ENCODE results near the gene GPBP1L1. TPM values are rescaled to one million over a fixed set of nuclear protein-coding genes. Genes with fewer than 3 reads are reported as not detected.
"Not testable (repeated sequence)": the region's sequence is repeated elsewhere in the genome, so short reads cannot be mapped to it uniquely, and the experiment has no call there.

The GPBP1L1 gene
- total and polyA plus RNA-seq, 4 experiments from 2014 or later, result 88.8 to 187 (median 161) TPM

DNA sequence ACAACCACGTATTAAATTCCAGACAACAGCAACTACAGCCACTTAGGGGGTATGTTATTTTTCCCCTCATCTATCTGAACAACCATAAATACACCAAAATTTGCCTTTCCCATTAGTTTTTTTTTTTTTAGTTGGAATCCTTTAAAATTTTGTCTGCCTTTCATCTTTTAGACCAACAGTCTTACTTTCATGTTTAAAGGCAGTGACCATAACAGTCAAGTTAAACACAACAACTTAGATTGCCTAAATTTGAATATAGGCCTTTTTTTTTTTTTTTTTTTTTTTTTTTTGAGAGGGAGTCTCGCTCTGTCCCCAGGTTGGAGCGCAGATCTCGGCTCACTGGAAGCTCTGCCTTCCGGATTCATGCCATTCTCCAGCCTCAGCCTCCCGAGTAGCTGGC, 3.4 kb downstream of the GPBP1L1 start:
- Histone ChIP-seq H3K4me3 (ENCODE audit: low read length in 2 of 2) (no peak overlapping the region), H3K4me1 (ENCODE audit: insufficient read depth, low read length) (peaks cover 79% of the 10 kb centered on the region), H3K27me3 (ENCODE audit: insufficient read depth, low read length) (no peaks in the 10 kb centered on the region), H3K9me3 (ENCODE audit: control insufficient read depth in 1 of 2, low read length in 2 of 2) (no peaks in the 10 kb centered on the region), H3K27ac (ENCODE audit: low read depth, low read length) (no peak overlapping the region), H3K36me3 (ENCODE audit: insufficient read depth, low read length) (no peaks in the 10 kb centered on the region)
- no peaks in the 10 kb centered on the region for H3K27me3 Mint-ChIP-seq
- peaks cover 0 to 27% of the 10 kb centered on the region in 2 donors for H3K36me3 Mint-ChIP-seq
- DNase-seq, result no peak
- intact Hi-C loops (cut with micrococcal nuclease), result loop anchor here (10.0 kb wide), 1 partner anchor 698 kb away; the partner anchor contains the start of gene EIF2B3
- no peak overlapping the region for H3K27ac Mint-ChIP-seq
- no peaks in the 10 kb centered on the region for H3K9me3 Mint-ChIP-seq
- H3K4me1 Mint-ChIP-seq, result peaks cover 42 to 89% (median 58%) of the 10 kb centered on the region in 4 donors
- ChIA-PET CTCF (ENCODE audit: partially characterized antibody) (interaction anchor here (0.5 to 0.6 kb wide), 2 partner anchors 165 to 190 kb away, joined by 3 to 4 read pairs; no protein-coding TSS in a partner anchor), POLR2A (ENCODE audit: partially characterized antibody) (interaction anchor here (0.6 kb wide), 1 partner anchor 11 kb away, joined by 4 read pairs; no protein-coding TSS in a partner anchor)
- peak overlapping the region in 5 of 8 donors; percentile 24 to 64 (median 27) for H3K4me3 Mint-ChIP-seq

DNA sequence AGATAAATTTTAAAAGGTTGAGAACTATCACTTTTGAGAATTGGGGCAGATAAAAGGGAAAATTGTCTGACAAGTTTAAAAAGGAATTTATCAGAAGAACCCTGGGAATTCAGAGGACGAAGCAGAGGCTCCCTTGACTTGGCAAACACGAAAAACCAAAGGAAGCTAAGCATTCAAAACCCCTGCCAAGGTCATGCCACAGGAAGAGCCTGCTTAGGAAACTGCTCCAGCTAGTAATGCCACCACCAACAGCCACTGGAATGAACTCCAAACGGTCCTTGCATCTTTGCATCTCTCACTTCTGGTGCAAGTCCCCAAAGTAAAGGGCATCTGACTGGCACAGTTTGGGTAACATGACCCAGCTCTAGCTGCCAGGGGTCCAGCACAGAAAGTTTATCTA, 7.2 kb downstream of the GPBP1L1 start:
- POLR2A ChIA-PET (ENCODE audit: partially characterized antibody), result no interaction called here
- Histone ChIP-seq H3K27ac (ENCODE audit: low read depth, low read length) (no peak overlapping the region), H3K36me3 (ENCODE audit: insufficient read depth, low read length) (peaks cover 5% of the 10 kb centered on the region), H3K9me3 (ENCODE audit: control insufficient read depth in 1 of 2, low read length in 2 of 2) (no peaks in the 10 kb centered on the region), H3K4me3 (ENCODE audit: low read length in 2 of 2) (no peak overlapping the region), H3K27me3 (ENCODE audit: insufficient read depth, low read length) (no peaks in the 10 kb centered on the region), H3K4me1 (ENCODE audit: insufficient read depth, low read length) (peaks cover 96% of the 10 kb centered on the region)
- Mint-ChIP-seq H3K4me3 (peak overlapping the region; percentile 9 to 66 (median 60)), H3K27ac (peak overlapping the region in 3 of 7 donors; percentile 3 to 50 (median 48)), H3K36me3 (peaks cover 4 to 11% of the 10 kb centered on the region in 2 donors), H3K4me1 (peaks cover 52 to 89% (median 69%) of the 10 kb centered on the region in 4 donors), H3K27me3 (no peaks in the 10 kb centered on the region), H3K9me3 (no peaks in the 10 kb centered on the region)
- CTCF ChIA-PET (ENCODE audit: partially characterized antibody), result no interaction called here
- intact Hi-C loops (cut with micrococcal nuclease), result no loop called here
- no peak for DNase-seq

DNA sequence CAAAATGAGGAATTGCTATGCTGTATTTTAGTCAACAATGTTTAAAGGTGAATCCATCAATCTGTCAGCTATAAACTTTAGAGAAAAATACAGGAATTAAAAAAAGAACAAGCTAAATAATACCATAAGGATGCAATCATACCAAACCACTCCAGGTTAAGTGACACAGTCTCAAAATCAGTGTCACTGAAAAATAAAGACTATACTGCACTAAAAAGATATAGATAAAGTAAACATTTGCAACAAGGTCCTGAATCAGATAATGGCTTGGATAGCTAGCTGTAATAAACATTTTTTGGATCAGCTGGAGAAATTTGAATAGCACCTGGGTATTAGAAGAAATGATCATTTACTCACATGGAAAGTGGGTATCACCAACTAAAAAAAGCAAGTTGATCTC, 7.8 kb downstream of the GPBP1L1 start:
- Mint-ChIP-seq H3K4me3 (peak overlapping the region in 1 of 8 donors; percentile 20), H3K27ac (peak overlapping the region in 3 of 7 donors; percentile 6 to 46 (median 43)), H3K36me3 (peaks cover 4 to 11% of the 10 kb centered on the region in 2 donors), H3K9me3 (no peaks in the 10 kb centered on the region), H3K27me3 (no peaks in the 10 kb centered on the region), H3K4me1 (peaks cover 52 to 95% (median 72%) of the 10 kb centered on the region in 4 donors)
- no peak for DNase-seq
- Histone ChIP-seq H3K36me3 (ENCODE audit: insufficient read depth, low read length) (peaks cover 5% of the 10 kb centered on the region), H3K27me3 (ENCODE audit: insufficient read depth, low read length) (no peaks in the 10 kb centered on the region), H3K4me1 (ENCODE audit: insufficient read depth, low read length) (peaks cover 95% of the 10 kb centered on the region), H3K9me3 (ENCODE audit: control insufficient read depth in 1 of 2, low read length in 2 of 2) (no peaks in the 10 kb centered on the region), H3K27ac (ENCODE audit: low read depth, low read length) (no peak overlapping the region), H3K4me3 (ENCODE audit: low read length in 2 of 2) (no peak overlapping the region)
- intact Hi-C loops (cut with micrococcal nuclease), result no loop called here
- POLR2A ChIA-PET (ENCODE audit: partially characterized antibody), result interaction anchor here (0.9 to 1.3 kb wide), 2 partner anchors 8 to 9 kb away, joined by 4 to 7 read pairs; partner anchors contain the start of gene GPBP1L1
- CTCF ChIA-PET (ENCODE audit: partially characterized antibody), result interaction anchor here (1.3 kb wide), 1 partner anchor 31 kb away, joined by 3 read pairs; no protein-coding TSS in a partner anchor

DNA sequence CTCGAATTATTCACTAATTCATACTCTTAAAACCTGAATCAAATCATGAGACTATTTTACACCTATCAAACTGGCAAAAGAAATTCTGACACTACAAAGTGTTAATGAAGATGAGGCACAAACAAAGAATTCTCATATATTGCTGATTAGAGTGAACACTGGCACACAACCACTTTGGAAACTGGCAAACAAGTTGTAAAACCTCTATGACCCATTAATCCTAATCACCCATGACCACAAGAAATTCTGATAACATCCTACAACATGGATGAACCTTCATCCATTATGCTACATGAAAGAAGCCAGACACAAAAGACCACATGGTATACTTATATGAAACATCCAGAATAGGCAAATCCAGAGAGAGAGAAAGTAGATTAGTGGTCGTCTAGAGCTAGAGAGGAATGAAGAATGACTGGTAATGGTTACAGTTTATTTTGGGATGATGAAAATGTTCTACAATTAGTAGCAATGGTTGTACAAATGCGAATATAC, 8.5 kb downstream of the GPBP1L1 start:
- DNase-seq, result no peak
- peak overlapping the region in 4 of 7 donors; percentile 2 to 68 (median 28) for H3K27ac Mint-ChIP-seq
- H3K36me3 ChIP-seq (ENCODE audit: insufficient read depth, low read length), result peaks cover 5% of the 10 kb centered on the region
- no peaks in the 10 kb centered on the region for H3K27me3 ChIP-seq (ENCODE audit: insufficient read depth, low read length)
- no peaks in the 10 kb centered on the region for H3K27me3 Mint-ChIP-seq
- H3K4me3 ChIP-seq (ENCODE audit: low read length in 2 of 2), result no peak overlapping the region
- no peaks in the 10 kb centered on the region for H3K9me3 Mint-ChIP-seq
- no peak overlapping the region for H3K27ac ChIP-seq (ENCODE audit: low read depth, low read length)
- intact Hi-C loops (cut with micrococcal nuclease), result no loop called here
- peak overlapping the region in 5 of 8 donors; percentile 1 to 43 (median 31) for H3K4me3 Mint-ChIP-seq
- H3K36me3 Mint-ChIP-seq, result peaks cover 4 to 15% of the 10 kb centered on the region in 2 donors
- ChIA-PET CTCF (ENCODE audit: partially characterized antibody) (interaction anchor here (1.2 to 1.3 kb wide), 2 partner anchors 8 to 30 kb away, joined by 3 read pairs; partner anchors contain the start of gene GPBP1L1), POLR2A (ENCODE audit: partially characterized antibody) (interaction anchor here (0.9 to 1.3 kb wide), 2 partner anchors 9 kb away, joined by 4 to 7 read pairs; partner anchors contain the start of gene GPBP1L1)
- H3K4me1 ChIP-seq (ENCODE audit: insufficient read depth, low read length), result peaks cover 95% of the 10 kb centered on the region
- H3K4me1 Mint-ChIP-seq, result peaks cover 56 to 99% (median 76%) of the 10 kb centered on the region in 4 donors
- H3K9me3 ChIP-seq (ENCODE audit: control insufficient read depth in 1 of 2, low read length in 2 of 2), result no peaks in the 10 kb centered on the region

DNA sequence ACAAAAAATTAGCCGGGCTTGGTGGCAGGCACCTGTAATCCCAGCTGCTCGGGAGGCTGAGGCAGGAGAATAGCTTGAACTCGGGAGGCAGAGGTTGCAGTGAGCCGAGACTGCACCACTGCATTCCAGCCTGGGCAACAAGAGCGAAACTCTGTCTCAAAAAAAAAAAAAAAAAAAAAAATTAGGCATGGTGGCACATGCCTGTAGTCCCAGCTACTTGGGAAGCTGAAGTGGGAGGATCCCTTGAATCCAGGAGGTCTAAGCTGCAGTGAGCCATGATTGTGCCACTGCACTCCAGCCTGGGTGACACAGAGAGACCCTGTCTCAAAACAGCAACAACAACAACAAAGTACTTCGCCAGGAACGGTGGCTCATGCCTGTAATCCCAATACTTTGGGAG, 9.8 kb downstream of the GPBP1L1 start:
- H3K36me3 ChIP-seq (ENCODE audit: insufficient read depth, low read length); DNase-seq; H3K27me3 Mint-ChIP-seq; intact Hi-C loops (cut with micrococcal nuclease); H3K4me3 ChIP-seq (ENCODE audit: low read length in 2 of 2); H3K27me3 ChIP-seq (ENCODE audit: insufficient read depth, low read length); H3K9me3 ChIP-seq (ENCODE audit: control insufficient read depth in 1 of 2, low read length in 2 of 2); H3K9me3 Mint-ChIP-seq; H3K27ac ChIP-seq (ENCODE audit: low read depth, low read length): not testable (repeated sequence)
- Mint-ChIP-seq H3K4me1 (peaks cover 53 to 92% (median 75%) of the 10 kb centered on the region in 4 donors), H3K36me3 (peaks cover 4 to 18% of the 10 kb centered on the region in 2 donors), H3K27ac (peak overlapping the region in 1 of 7 donors; percentile 16), H3K4me3 (peak overlapping the region in 2 of 8 donors; percentile 58 to 62)
- H3K4me1 ChIP-seq (ENCODE audit: insufficient read depth, low read length), result peaks cover 91% of the 10 kb centered on the region
- CTCF ChIA-PET (ENCODE audit: partially characterized antibody), result interaction anchor here (1.2 kb wide), 1 partner anchor 9 kb away, joined by 3 read pairs; the partner anchor contains the start of gene GPBP1L1
- POLR2A ChIA-PET (ENCODE audit: partially characterized antibody), result interaction anchor here (0.7 kb wide), 1 partner anchor 10 kb away, joined by 3 read pairs; the partner anchor contains the start of gene GPBP1L1

DNA sequence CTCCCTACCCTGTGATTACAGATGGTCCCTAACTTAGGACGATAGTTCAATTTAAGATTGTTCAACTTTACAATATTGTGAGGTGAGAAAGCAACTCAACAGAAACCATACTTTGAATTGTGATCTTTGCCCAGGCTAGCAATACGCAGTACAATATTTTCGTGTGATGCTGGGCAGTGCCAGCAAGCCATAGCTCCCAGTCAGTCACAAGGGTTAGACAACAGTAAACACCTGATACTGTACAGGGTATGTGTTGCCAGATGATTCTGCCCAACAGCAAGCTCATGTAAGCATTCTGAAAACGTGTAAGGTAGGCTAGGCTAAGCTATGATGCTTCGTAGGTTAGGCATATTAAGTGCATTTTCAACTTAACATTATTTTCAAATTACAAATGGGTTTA, 11.9 kb downstream of the GPBP1L1 start:
- H3K4me1 Mint-ChIP-seq, result peaks cover 54 to 86% (median 70%) of the 10 kb centered on the region in 4 donors

DNA sequence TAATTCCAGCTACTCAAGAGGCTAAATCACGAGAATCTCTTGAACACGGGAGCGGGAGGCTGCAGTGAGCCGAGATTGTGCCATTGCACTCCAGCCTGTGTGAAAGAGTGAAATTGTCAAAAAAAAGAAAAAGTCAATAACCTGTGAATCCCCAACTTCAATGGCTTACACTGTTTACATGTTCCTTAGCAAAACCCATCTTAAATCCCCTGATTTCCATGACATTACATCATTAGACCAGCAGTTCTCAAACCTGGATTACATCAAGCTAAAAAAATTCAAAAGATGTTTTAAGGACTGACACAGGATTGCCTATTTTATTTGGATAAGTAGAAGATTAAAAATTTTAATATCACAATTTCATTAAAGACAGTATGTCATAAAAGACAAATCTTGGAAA, 12.4 kb downstream of the GPBP1L1 start:
- Mint-ChIP-seq H3K27ac (no peak overlapping the region), H3K4me1 (peaks cover 50 to 86% (median 67%) of the 10 kb centered on the region in 4 donors), H3K27me3 (no peaks in the 10 kb centered on the region), H3K4me3 (no peak overlapping the region), H3K9me3 (no peaks in the 10 kb centered on the region), H3K36me3 (peaks cover 8 to 25% of the 10 kb centered on the region in 2 donors)
- Histone ChIP-seq H3K4me3 (ENCODE audit: low read length in 2 of 2) (no peak overlapping the region), H3K27me3 (ENCODE audit: insufficient read depth, low read length) (no peaks in the 10 kb centered on the region), H3K4me1 (ENCODE audit: insufficient read depth, low read length) (peaks cover 80% of the 10 kb centered on the region), H3K36me3 (ENCODE audit: insufficient read depth, low read length) (peaks cover 5% of the 10 kb centered on the region), H3K9me3 (ENCODE audit: control insufficient read depth in 1 of 2, low read length in 2 of 2) (no peaks in the 10 kb centered on the region), H3K27ac (ENCODE audit: low read depth, low read length) (no peak overlapping the region)
- ChIA-PET POLR2A (ENCODE audit: partially characterized antibody) (interaction anchor here (2.9 kb wide), 1 partner anchor 12 kb away, joined by 18 read pairs; the partner anchor contains the start of gene GPBP1L1), CTCF (ENCODE audit: partially characterized antibody) (interaction anchor here (0.9 kb wide), 1 partner anchor 80 kb away, joined by 3 read pairs; no protein-coding TSS in a partner anchor)
- no peak for DNase-seq
- intact Hi-C loops (cut with micrococcal nuclease), result no loop called here

More for the DNA sequence above, 11.9 kb downstream of the GPBP1L1 start:
- H3K36me3 ChIP-seq (ENCODE audit: insufficient read depth, low read length), result peaks cover 5% of the 10 kb centered on the region
- Mint-ChIP-seq H3K27me3 (no peaks in the 10 kb centered on the region), H3K36me3 (peaks cover 8 to 27% of the 10 kb centered on the region in 2 donors), H3K27ac (peak overlapping the region in 2 of 7 donors; percentile 27 to 31), H3K4me3 (peak overlapping the region in 2 of 8 donors; percentile 6 to 26), H3K9me3 (no peaks in the 10 kb centered on the region)
- H3K27me3 ChIP-seq (ENCODE audit: insufficient read depth, low read length), result no peaks in the 10 kb centered on the region
- H3K4me1 ChIP-seq (ENCODE audit: insufficient read depth, low read length), result peaks cover 80% of the 10 kb centered on the region
- intact Hi-C loops (cut with micrococcal nuclease), result no loop called here
- DNase-seq, result no peak
- no peak overlapping the region for H3K27ac ChIP-seq (ENCODE audit: low read depth, low read length)
- POLR2A ChIA-PET (ENCODE audit: partially characterized antibody), result interaction anchor here (2.9 kb wide), 1 partner anchor 12 kb away, joined by 18 read pairs; the partner anchor contains the start of gene GPBP1L1
- no peak overlapping the region for H3K4me3 ChIP-seq (ENCODE audit: low read length in 2 of 2)
- H3K9me3 ChIP-seq (ENCODE audit: control insufficient read depth in 1 of 2, low read length in 2 of 2), result no peaks in the 10 kb centered on the region
- CTCF ChIA-PET (ENCODE audit: partially characterized antibody), result interaction anchor here (0.9 kb wide), 1 partner anchor 79 kb away, joined by 3 read pairs; no protein-coding TSS in a partner anchor
